Activated CD4-positive, alpha-beta T cell treated with anti-CD3 and anti-CD28 coated beads, Interleukin-2, amount 50 U/mL, for 48 hours (primary cell): ENCODE measurements around the gene EFCAB8.
"Not testable (repeated sequence)": the region's sequence is repeated elsewhere in the genome, so short reads cannot be mapped to it uniquely, and the experiment has no call there.

Source experiments
- DNase-seq, 2 experiments: peaks; one replicate each; pipeline ENCODE4 v3.0.0-alpha.2; 2020

The EFCAB8 gene

DNA sequence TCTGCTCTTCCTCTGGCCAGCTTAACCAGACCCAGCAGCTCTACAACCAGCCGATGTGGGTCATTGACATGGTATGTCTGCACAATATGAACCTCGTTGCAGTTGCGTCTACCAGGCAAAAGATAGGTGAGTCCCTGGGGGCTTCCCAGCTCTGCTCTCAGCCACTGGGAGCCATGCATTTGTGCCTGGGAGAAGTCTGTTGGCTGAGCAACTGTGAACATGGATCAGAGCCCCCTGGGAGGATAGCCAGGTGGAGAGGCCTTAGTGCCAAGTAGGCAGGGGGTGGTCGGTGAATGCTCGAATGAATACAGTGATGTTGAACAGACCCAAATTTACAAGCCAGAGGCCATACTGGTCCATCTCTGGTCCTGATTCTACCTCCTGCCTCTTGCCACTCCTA is 30.6 kb downstream of the EFCAB8 start:
- DNase-seq: no peak

- DNase-seq: no peak
These were observed 32.8 kb downstream of the EFCAB8 start for GRCh38 chr20:32891491-32891890.

- no peak for DNase-seq
These were observed 33.4 kb downstream of the EFCAB8 start for GRCh38 chr20:32891926-32892660.

DNA sequence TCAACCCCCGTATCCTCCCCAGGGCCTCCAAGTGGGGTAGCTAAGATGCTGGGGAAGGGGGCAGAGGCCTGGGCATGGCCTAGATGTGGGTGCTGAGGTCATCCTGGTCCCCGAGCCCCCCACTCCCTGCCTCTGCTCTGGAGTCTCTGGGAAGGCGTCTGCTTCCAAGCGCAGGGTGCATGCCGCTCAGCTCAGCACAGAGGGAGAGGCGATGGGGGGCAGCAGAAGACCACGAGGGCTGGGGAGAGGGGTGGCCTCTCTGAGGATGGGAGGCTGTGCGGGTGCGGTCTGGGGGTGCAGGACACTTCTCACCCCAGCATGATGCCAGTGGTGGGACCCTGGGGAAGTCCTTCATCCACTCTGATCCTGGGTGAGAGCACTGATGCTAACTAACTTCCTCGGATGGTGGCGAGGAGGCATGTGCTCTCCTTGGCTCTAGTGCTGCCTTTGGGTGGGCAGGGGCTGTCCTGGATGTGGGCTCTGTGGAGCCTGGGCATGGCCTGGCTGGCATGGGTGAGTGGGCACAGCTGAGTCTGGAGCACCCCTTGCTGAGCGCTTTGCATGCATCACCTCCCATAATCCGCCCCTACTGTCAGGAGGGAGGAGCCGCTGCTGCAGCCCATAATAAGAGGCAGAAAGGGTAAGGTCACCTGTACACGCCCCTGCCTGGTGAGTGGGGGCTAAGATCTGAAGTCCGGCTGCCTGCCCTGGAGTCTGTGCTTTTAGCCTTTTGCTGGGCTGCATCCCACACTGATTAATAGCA is 34.7 kb downstream of the EFCAB8 start:
- no peak for DNase-seq

DNA sequence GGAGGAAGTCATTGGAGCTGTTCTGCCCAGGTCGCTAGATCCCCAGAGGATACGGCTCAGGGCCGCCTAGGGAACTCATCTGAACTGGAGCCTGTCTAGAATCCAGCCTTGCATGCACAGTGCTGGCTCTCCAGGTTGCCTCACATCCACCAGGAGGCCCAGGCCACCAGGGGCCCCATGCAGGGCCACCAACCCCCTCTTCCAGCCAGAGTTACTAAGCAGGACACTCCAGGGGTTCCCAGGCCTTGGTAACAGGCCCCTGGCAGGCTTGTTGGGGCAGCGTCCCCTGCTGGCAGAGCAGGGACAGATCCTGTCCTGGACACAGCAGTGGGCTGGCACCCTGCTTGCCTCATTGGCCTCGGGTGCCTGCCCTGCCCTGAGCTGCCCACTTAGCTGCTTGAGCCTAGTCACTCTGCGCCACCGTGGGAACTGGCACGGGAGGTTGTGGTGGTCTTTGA is 35.3 kb downstream of the EFCAB8 start:
- peak; percentile 12 to 18 for DNase-seq

DNA sequence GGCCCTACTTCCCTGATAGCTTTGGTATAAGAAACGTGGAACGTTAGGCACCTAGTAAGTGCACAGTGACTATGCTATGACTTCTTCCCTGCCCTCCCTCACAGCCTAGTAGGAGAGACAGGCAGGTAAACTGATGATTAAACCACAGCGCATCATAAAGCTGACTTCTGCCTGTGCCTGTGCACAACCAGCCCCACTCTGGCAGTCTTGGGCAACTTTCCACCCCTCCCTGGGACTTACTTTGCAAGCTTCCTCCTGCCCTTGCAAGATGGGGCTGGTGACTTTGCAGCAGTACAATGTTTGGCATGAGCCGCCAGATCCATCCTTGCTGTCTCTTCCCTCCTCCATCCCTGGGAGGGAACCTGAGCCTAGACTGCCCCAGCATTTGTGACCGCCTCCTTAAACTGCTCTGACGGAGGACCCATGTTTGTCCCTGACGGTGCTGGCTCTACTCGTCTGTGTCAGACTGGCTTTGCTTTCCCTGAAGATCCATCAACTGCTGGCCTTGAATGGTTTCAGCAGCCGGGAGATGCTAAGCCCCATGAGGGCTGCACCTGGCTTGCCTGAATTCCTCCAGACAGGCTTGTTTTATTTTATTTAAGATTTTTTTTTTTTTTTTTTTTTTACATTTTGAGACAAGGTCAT is 36.1 kb downstream of the EFCAB8 start:
- no peak for DNase-seq

DNA sequence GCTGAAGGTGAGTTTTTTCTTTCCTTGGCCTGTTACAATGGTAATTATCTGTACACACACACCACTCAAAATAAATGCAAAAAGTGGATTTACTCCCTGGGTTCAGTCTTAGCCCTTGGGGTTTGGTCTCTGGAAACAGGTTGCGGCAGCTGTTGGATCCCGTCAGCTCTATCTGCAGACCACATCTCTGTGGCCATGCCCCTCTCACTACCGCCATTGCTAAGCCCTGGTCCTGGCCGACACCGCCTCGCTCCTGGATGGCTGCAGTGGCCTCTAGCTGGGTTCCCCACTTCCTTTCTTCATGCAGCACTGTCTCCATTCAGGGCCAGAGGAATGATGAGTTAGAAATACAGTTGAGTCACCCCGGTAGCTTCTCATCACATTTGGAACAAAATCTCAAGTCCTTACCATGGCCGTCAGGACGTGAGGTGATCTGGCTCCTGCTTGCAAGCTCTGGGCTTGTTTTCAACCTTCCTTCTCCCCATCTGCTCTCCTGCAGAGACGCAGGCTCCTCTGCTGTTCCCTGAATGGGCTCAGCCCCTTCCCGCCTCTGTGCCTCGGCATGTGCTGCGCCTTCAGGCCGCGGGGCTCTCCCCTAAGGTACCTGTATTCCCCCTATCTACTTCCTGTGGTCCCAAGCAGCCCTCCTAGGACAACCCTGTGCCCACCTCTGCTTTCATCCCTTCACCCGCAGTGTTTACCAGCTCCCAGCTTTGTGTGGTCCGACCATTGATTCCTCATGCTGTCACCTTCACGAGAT is 38.0 kb downstream of the EFCAB8 start:
- DNase-seq: no peak

DNA sequence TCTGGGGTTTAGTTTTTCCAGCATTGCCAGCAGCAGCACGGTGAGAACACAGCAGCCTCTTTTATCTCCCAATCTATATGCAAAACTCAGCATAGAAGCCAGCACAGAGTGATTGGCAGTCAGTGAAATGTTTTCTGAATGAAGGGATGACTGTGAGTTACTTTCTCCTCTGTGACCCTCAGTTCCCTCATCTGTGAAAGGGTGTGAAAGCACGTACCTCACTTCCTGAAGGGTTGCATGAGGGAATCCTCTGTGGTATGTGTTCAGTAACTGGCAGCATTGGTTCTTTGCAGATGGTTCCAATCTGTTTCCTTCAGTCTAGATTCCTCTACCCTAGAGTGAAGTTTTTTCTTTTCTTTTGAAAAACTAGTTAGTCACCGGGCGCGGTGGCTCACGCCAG is 40.0 kb downstream of the EFCAB8 start:
- DNase-seq: no peak

DNA sequence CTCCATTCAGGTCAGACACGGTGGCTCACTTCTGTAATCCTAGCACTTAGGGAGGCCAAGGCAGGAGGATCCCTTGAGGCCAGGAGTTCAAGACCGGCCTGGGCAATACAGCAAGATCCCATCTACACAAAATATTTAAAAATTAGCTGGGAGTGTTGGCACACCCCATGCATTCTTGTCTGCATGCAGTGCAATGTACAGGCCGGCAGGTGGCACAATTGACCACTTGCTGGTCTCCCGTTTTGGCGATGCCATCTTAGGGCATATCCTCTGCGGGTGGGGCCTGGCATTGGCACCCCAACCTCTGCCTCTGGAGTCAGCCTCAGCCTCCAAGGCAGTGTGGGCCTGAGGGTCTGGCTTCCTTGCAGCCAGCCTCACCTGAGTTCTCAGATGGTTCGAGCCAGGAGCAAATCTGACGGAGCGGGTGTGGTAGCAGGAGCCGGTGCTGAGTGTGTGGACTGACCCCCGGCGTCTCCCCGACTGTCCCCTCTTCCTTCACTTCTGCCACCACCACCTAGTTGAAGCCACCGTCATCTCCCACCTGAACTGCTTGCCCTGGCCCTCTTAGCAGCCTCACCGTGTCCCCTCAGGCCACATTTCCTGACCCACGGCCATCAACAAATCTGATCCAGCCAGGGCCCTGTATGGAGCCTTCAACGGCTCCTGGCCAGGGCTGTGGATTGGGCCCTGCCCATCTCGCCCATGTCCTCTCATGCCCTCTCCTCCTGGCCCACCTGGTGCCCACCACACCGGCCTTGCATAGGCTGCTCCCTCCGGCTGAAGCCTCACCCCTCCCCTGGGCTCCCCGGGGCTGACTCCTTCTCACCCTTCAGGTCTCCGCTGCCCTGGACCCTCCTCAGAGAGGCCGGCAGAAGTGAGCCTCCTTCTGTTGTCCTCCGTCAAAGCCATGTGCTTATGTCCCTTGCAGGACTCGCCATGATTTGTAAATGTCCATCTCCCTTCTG is 44.0 kb downstream of the EFCAB8 start:
- DNase-seq: peak; percentile 71

DNA sequence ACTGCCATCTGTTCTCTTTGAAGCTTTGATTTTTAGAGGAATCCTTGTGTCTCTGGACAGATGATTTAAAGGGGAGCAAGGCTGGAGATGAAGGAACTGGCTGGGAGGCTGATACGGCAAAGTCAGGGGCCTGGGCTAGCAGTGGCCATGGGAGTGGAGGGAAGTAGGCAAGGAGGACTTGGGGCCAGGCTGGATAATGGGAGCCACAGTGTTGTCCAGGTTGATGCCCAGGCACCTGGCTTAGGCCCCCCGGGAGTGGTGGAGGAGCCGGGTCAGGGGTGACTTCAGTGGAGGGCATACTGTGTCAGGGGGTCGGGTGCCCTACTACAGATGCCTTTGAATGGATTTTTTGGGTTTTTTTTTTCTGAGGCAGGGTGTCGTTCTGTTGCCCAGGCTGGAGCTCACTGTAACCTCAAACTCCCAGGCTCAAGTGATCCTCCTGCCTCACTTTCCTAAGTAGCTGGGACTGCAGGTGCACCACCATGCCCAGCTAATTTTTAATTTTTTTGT is 45.0 kb downstream of the EFCAB8 start:
- no peak for DNase-seq

DNA sequence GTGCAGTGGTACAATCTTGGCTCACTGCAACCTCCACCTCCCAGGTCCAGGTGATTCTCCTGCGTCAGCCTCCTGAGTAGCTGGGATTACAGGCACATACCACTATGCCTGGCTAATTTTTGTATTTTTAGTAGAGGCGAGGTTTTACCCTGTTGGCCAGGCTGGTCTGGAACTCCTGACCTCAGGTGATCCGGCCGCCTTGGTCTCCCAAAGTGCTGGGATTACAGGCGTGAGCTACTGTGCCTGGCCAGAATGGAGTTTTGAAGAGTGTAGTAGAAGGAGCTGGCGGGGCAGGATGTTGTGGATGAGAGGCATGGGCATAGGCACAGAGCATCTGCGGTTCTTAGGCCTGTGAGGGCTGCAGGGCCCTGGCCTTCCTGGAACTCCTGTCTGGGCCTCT is 46.0 kb downstream of the EFCAB8 start:
- DNase-seq: not testable (repeated sequence)

DNA sequence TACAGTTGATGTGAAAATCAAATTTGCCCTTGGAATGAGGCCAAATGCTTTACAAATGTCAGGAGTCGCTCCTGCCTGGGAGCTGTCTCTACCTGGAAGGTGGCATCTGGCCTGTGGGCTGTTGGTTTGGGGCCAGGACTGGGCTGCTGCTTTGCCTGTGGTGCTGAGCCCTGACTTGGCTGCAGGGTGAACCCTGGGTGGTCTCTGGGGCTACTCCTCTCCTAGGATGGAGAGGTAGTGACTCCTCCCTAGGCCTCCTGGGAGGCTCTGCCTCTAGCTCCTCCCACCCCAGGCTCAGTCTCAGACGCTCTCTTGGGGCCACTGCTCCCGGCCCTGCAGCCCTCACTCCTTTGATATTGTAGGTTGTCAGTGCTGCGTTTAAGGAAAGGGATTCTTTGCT is 47.5 kb downstream of the EFCAB8 start:
- no peak for DNase-seq

- no peak for DNase-seq
These were observed 48.3 kb downstream of the EFCAB8 start for GRCh38 chr20:32906871-32907495.

DNA sequence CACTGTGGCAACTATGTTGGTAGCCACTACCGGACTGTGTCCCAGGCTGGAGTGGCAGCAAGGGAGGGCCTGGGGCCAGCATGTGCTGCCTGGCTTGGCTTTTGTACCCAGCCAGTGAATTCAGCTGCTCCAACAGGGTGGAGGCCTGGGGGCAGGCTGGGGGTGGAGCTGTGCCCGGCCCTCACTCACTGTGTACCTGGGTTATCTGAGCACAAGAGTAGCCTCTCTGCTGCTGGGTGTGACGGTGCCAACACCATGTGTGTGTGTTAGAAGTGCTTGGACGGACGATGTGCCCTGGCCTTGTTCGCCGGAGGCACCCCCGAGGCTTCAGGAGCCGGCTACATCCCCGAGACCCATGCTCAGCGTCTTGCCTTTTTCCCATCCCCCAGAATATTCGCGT is 49.2 kb downstream of the EFCAB8 start:
- DNase-seq: no peak

DNA sequence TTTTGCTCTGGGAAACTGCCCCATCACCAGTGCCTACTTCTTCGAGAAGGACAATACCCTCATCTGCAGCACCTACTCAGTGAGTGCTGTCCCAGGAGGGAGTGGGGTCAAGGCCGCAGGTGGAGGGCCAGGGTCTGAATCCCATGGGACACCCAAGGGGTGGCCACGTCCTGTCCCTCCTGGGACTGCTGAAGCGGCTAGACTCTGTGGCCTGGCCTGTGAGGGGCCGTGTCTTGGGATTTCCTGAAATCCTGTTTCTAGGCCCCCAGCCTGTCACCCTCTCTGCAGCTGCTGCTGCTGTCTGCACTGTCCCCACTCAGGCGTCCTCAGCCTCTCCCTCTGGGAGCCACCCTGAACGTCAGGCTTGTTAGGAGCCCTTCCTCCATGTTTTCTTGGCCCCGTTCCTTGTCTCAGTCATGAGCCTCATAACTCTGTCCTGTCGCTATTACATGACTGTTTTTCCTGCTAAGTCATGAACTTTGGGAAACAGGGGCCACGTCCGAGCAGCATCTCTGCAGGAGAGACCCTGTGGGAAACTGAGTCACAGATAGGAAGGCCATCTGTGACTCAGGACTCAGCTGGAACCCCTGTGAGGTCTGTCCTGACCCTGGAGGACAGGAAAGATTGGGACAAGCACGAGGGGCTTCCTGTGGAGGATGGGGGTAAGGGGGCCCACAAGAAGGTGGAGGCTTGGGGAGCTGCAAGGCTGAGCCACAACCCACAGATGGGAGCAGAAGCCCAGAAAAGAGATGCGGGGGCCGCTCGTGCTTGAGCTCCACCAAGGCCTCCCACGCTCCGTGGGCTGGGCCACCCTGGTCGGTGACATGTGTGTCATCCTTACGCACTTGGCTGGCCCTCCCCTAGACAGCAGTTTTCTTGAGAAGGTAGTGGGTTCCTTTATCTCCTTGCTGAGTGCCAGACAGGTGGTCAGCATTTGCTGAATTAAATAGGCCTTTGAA is 49.9 kb downstream of the EFCAB8 start:
- DNase-seq: no peak

DNA sequence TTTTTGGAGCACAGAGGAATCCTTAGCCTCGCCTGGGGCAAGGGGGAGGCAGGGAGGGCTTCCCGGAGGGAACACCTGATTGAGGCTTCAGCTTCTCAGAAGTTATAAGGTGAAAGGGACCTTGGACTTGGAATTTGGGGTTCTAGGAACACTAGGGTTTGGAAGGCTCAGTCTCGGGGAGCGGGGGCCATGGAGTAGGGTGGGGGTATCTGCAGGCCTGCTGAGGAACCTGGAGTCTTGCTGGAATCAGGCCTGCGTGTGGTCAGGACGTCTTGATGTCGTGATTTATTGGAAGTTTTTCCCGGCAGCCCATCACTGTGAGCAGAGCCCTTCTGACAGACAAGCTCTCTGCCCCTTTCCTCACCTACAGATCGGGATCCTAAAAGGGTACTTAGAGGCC is 50.7 kb downstream of the EFCAB8 start:
- no peak for DNase-seq

DNA sequence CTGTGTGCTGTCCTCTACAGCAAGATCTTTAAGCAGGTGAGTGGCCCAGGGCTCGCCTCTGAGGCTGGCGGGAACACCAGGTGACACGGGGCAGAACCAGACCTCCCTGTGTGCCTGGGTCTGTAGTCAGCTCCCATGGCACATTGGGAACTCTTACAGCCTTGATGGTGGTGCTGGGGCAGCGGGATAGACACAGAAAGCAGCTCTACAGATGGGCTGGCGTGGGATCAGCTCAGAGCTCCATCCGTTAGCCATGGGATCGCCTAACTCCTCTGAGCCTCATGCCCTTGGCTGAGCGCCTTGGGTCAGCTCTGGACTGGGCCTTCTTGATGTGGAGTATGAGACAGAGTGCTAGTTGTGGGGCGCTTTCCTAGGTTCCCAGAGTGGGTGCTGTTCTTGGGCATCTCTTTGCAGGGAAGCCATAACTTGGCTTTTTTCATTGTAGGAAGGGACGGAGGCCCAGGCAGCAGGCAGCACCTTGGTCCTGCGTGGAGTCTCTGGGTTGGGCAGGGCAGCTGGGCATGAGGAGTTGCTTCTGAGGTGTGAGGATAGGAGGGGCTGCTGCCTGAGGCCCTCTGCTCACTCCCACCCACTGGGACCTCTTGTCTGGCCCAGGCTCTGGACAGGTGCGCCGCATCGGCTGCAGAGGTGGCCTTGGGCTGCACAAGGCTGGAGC is 51.3 kb downstream of the EFCAB8 start:
- no peak for DNase-seq

GRCh38 chr20:32911355-32911754 is 52.6 kb downstream of the EFCAB8 start:
- no peak for DNase-seq

DNA sequence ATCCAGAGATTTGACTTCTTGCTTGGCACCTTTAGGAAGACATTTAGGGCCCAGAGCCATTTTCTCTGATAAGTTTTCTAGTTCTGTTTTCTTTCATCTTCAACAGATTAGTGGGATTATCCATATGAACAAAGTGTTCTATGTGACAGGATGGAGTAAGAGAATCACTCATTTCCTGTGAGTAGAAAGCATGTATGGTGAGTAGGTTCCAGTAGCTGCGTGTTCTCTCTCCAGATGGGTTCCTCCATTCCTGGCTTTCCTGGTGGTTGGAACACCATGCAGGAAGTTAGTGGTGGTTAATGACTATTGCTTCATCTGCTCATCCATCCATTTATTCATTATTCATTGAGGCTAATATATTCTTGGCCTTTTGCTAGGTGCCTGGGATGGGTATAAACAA is 54.0 kb downstream of the EFCAB8 start:
- no peak for DNase-seq
